K562 (cell line): ENCODE results near the gene MAP4K1. TPM values are rescaled to one million over a fixed set of nuclear protein-coding genes. Genes with fewer than 3 reads are reported as not detected.
A peak's percentile ranks its signal among the peaks of the same experiment; 100 is the strongest.

Source experiments
- ATAC-seq: fragments of 200-7000 bp; cut with Tn5 transposase; 3 replicates; pipeline ENCODE4 v1.9.1; 2020; ENCODE audit warnings: moderate library complexity
- BruUV-seq: library from RNA; stranded (reverse); fragments of 400-500 nt; replicated peaks from 2 replicates; lab custom pipeline; 2021; lab: Mats Ljungman, UMichigan
- CTCF ChIA-PET: fragments of 300-600 bp; formaldehyde crosslinking; extraction: SDS; loops from one replicate; lab custom pipeline; 2021; ENCODE audit warnings: low intra/inter-chr PET ratio; lab: Yijun Ruan, JAX
- POLR2A ChIA-PET: fragments of 300-600, 350-650 bp; sonication (Branson Sonifier 250); formaldehyde crosslinking; extraction: SDS; loops from one replicate; lab custom pipeline; 2021; ENCODE audit warnings: antibody characterized with exemption, inconsistent platforms; lab: Yijun Ruan, JAX
- DNase-seq, 4 experiments: peaks; one replicate each; pipeline versions ENCODE4 v3.0.0 to v3.0.0-alpha.2; 2011 to 2018; ENCODE audit warnings: low spot score in 3 of 4, mixed read lengths in 3 of 4; ENCODE audit errors: extremely low read depth in 1 of 4
- FAIRE-seq: peaks from 2 replicates; lab custom pipeline; 2011; peaks lifted over from hg19 to GRCh38; lab: Jason Lieb, UNC
- H2AFZ ChIP-seq: 2 replicates; pipeline ENCODE4 v1.6.0; 2011; ENCODE audit warnings: low read depth, low read length, control low read depth, inconsistent platforms
- H3K27ac ChIP-seq: fragments of 200-600 bp; 3 replicates; pipeline ENCODE4 v1.8.0; 2011; ENCODE audit warnings: low read depth, mild to moderate bottlenecking, control low read depth, inconsistent platforms, low read length, moderate library complexity, mixed read lengths; ENCODE audit errors: extremely low read depth
- H3K27me3 ChIP-seq, 2 experiments: fragments of 300-600 bp in 1 of 2; 2 replicates in 1 of 2; 3 replicates in 1 of 2; pipeline versions ENCODE4 v1.6.0 to v1.8.0; 2011; ENCODE audit warnings: inconsistent platforms in 2 of 2, low read length in 2 of 2, mild to moderate bottlenecking in 1 of 2, mixed read lengths in 1 of 2, moderate library complexity in 1 of 2; ENCODE audit not compliant: control insufficient read depth in 2 of 2, insufficient read depth in 2 of 2
- H3K36me3 ChIP-seq: fragments of 300-600 bp; 3 replicates; pipeline ENCODE4 v1.8.0; 2011; ENCODE audit warnings: mild to moderate bottlenecking, low read length, inconsistent platforms; ENCODE audit not compliant: control insufficient read depth, insufficient read depth
- H3K4me1 ChIP-seq, 2 experiments: fragments of 200-600 bp in 1 of 2; replicated peaks in 1 of 2; 2 replicates in 1 of 2; 3 replicates in 1 of 2; pipeline versions ENCODE4 v1.5.1 to v1.8.0; 2011; ENCODE audit warnings: inconsistent platforms in 2 of 2, low read length in 2 of 2, mild to moderate bottlenecking in 1 of 2, mixed read lengths in 1 of 2, moderate library complexity in 1 of 2; ENCODE audit not compliant: control insufficient read depth in 2 of 2, insufficient read depth in 2 of 2
- H3K4me2 ChIP-seq: 2 replicates; pipeline ENCODE4 v1.6.1; 2011; ENCODE audit warnings: low read length, control low read depth, inconsistent platforms, mixed read lengths; ENCODE audit not compliant: insufficient read depth
- H3K4me3 ChIP-seq: fragments of 200-600 bp; sonication (generic), shearing (Covaris generic); 2 replicates; pipeline ENCODE4 v1.5.1; 2016; ENCODE audit warnings: control low read depth, inconsistent platforms
- H3K79me2 ChIP-seq: fragments of 200-600 bp; 3 replicates; pipeline ENCODE4 v1.8.0; 2011; ENCODE audit warnings: low read length, inconsistent platforms; ENCODE audit not compliant: control insufficient read depth, insufficient read depth
- H3K9ac ChIP-seq, 2 experiments: 2 replicates each; pipeline versions ENCODE4 v1.6.0 to v1.6.1; 2011; ENCODE audit warnings: low read depth in 2 of 2, low read length in 2 of 2, control low read depth in 1 of 2, inconsistent platforms in 1 of 2, mild to moderate bottlenecking in 1 of 2, mixed read lengths in 1 of 2; ENCODE audit not compliant: insufficient read depth in 1 of 2
- H3K9me1 ChIP-seq: one replicate; pipeline ENCODE4 v1.6.0; 2011; ENCODE audit warnings: inconsistent platforms, mild to moderate bottlenecking, low read length, moderate library complexity; ENCODE audit not compliant: control insufficient read depth, insufficient read depth
- H3K9me3 ChIP-seq: replicated peaks from 2 replicates; pipeline ENCODE4 v1.5.1; 2011; ENCODE audit warnings: low read depth, low read length, inconsistent platforms; ENCODE audit not compliant: control insufficient read depth, insufficient read depth
- H4K20me1 ChIP-seq: replicated peaks from 2 replicates; pipeline ENCODE4 v1.6.1; 2011; ENCODE audit warnings: low read length, inconsistent platforms, mixed read lengths; ENCODE audit not compliant: control insufficient read depth, insufficient read depth
- CBFA2T3 ChIP-seq: fragments of 450-650 bp; IDR thresholded peaks from 2 replicates; pipeline ENCODE4 v1.6.1; 2017
- ETV1 ChIP-seq: fragments of 450-650 bp; conservative IDR thresholded peaks from 2 replicates; pipeline ENCODE4 v1.6.1; 2016; ENCODE audit warnings: missing genetic modification characterization, control low read depth, low read depth, missing compliant biosample characterization
- HMGXB4 ChIP-seq: sonication (generic); formaldehyde crosslinking; IDR thresholded peaks from 2 replicates; pipeline ENCODE4 v1.8.1; 2023; ENCODE audit warnings: mild to moderate bottlenecking, missing genetic modification reagents
- MTA2 ChIP-seq: fragments of 450-650 bp; IDR thresholded peaks from 2 replicates; pipeline ENCODE4 v1.6.1; 2016; ENCODE audit warnings: low read depth
- NFIC ChIP-seq: fragments of 450-650 bp; IDR thresholded peaks from 2 replicates; pipeline ENCODE4 v1.6.1; 2017; ENCODE audit warnings: mild to moderate bottlenecking, inconsistent platforms
- PTTG1 ChIP-seq: fragments of 450-650 bp; IDR thresholded peaks from 2 replicates; pipeline ENCODE4 v1.6.1; 2016; ENCODE audit warnings: low read depth, mild to moderate bottlenecking, missing genetic modification characterization, missing compliant biosample characterization
- RAD21 ChIP-seq, 2 experiments: fragments of 250-450 bp in 1 of 2; fragments of 450-650 bp in 1 of 2; sonication (Bioruptor Pico) in 1 of 2; formaldehyde crosslinking in 1 of 2; IDR thresholded peaks in 1 of 2; conservative IDR thresholded peaks in 1 of 2; 2 replicates each; pipeline versions ENCODE4 v1.4.0 to v1.8.0; 2020 to 2022; ENCODE audit warnings: mild to moderate bottlenecking in 2 of 2, moderate library complexity in 1 of 2
- SMARCB1 ChIP-seq: IDR thresholded peaks from 2 replicates; pipeline ENCODE4 v1.6.1; 2011; ENCODE audit warnings: improper control_type of control experiment, low read depth; ENCODE audit not compliant: insufficient read length
- ZNF589 ChIP-seq: fragments of 200-800 bp; sonication (Bioruptor generic); IDR thresholded peaks from 2 replicates; pipeline ENCODE4 v1.6.1; 2016; ENCODE audit warnings: low read depth, missing genetic modification characterization, missing compliant biosample characterization
- WGBS: fragments of 100-300 bp; shearing (Covaris generic); methylation state at CpG from one replicate; pipeline ENCODE4 v1.1.6; 2016; ENCODE audit warnings: low coverage, mixed read lengths; ENCODE audit not compliant: insufficient coverage; ENCODE audit errors: missing lambda C conversion rate; 5-methylcytosine and 5-hydroxymethylcytosine counted together
- in situ Hi-C: fragments of 300-500 bp; cut with MboI; formaldehyde crosslinking; loops from 4 replicates; pipeline ENCODE4 v1.15.0; 2018; ENCODE audit warnings: inconsistent platforms, mixed read lengths
- intact Hi-C: fragments of 100-400 bp; cut with micrococcal nuclease; formaldehyde crosslinking; loops from 2 replicates; pipeline ENCODE4 v1.14.2; 2022
- polyA plus RNA-seq, 8 experiments: library from polyadenylated mRNA; depleted of rRNA in 4 of 8; stranded (reverse) in 5 of 8; unstranded in 3 of 8; fragments of >200 nt; fragmentation: Nextera tagmentation in 2 of 8; fragmentation: Illumina TruSeq in 1 of 8; extraction: Ambion mirVana in 2 of 8; extraction: Trizol in 1 of 8; gene quantifications; 2 replicates each; pipeline versions ENCODE4 v1.2.1 to v1.2.3, GENCODE V29; 2011 to 2014; ENCODE audit warnings: inconsistent platforms in 1 of 8, missing spikeins in 1 of 8
- total RNA-seq, 7 experiments: library from RNA; depleted of rRNA in 6 of 7; stranded (reverse); fragments of >200 nt in 6 of 7; fragmentation: Illumina TruSeq in 2 of 7; extraction: Trizol in 2 of 7; gene quantifications; 2 replicates each; pipeline versions ENCODE4 v1.2.1 to v1.2.3, GENCODE V29; 2011 to 2021; ENCODE audit warnings: low replicate concordance in 1 of 7

The MAP4K1 gene
- total and polyA plus RNA-seq, 9 of the 15 experiments (the other 6 are each of a cell fraction or from before 2014, with no cell fraction given) = 0.14 to 3.2 (median 0.73) TPM; not detected in 1

GRCh38 chr19:38614289-38614688 lies 3.5 kb downstream of the MAP4K1 start:
- peaks cover 10% of the 10 kb centered on the region for H3K79me2 ChIP-seq
- intact Hi-C loops = no loop called here
- no peaks in the 10 kb centered on the region for H3K9me1 ChIP-seq
- no peak for DNase-seq
- TF ChIP-seq NFIC (peak; percentile 49; the same call in 1 of the 2 replicates), ETV1 (no peak)
- TF ChIP-seq, all 486 proteins: peak for 1
- Histone ChIP-seq H3K4me1 (peaks cover 7 to 28% of the 10 kb centered on the region in 2 experiments; a peak in 4 of 5 replicates), H3K27ac (no peak overlapping the region), H2AFZ (no peak overlapping the region), H3K27me3 (no peaks in the 10 kb centered on the region), H3K9ac (no peak overlapping the region), H3K4me2 (no peak overlapping the region), H3K9me3 (no peaks in the 10 kb centered on the region), H3K36me3 (no peaks in the 10 kb centered on the region), H4K20me1 (no peaks in the 10 kb centered on the region), H3K4me3 (no peak overlapping the region)
- BruUV-seq = no TSS peak
- no peak for FAIRE-seq
- in situ Hi-C loops = loop anchor here (10.0 kb wide), 1 partner anchor 379 kb away; no protein-coding TSS in a partner anchor
- no peak for ATAC-seq
- WGBS = 56% methylated on average over 2 of the region's 3 CpGs
- POLR2A ChIA-PET = no interaction called here
- CTCF ChIA-PET = no interaction called here

- FAIRE-seq (no peak), DNase-seq (no peak), ATAC-seq (no peak)
- ChIA-PET POLR2A (interaction anchor here (0.6 kb wide), 1 partner anchor 12 kb away, joined by 5 read pairs; no protein-coding TSS in a partner anchor), CTCF (no interaction called here)
- no peak overlapping the region for H3K4me3 ChIP-seq
- intact Hi-C loops (no loop called here), in situ Hi-C loops (no loop called here)
- no TSS peak for BruUV-seq
- no peak overlapping the region for H3K27ac ChIP-seq
- H3K4me2 ChIP-seq = no peak overlapping the region
- TF ChIP-seq CBFA2T3 (no peak), MTA2 (no peak), ZNF589 (CRISPR knock-in tag) (no peak), PTTG1 (tag) (no peak), HMGXB4 (no peak), SMARCB1 (no peak), RAD21 (CRISPR knock-in tag; conservative IDR thresholded peaks at IDR 0.05 in 1 of 2, IDR thresholded peaks at IDR 0.05 in 1 of 2) (no peak)
- H3K79me2 ChIP-seq = no peaks in the 10 kb centered on the region
- H2AFZ ChIP-seq = no peak overlapping the region
- no peak overlapping the region for H3K9ac ChIP-seq
- no peaks in the 10 kb centered on the region for H3K9me1 ChIP-seq
- no peaks in the 10 kb centered on the region for H3K27me3 ChIP-seq
- peaks cover 6 to 23% of the 10 kb centered on the region in 2 experiments; a peak in 4 of 5 replicates for H3K4me1 ChIP-seq
- no peaks in the 10 kb centered on the region; the same call in 1 of the 2 replicates for H3K9me3 ChIP-seq
- 46% methylated on average over 6 of the region's 6 CpGs for WGBS
- no peaks in the 10 kb centered on the region for H4K20me1 ChIP-seq
- H3K36me3 ChIP-seq = no peaks in the 10 kb centered on the region
These were observed 11.6 kb downstream of the MAP4K1 start for GRCh38 chr19:38606131-38606530.
